GM12878 (cell line): ENCODE measurements around the gene TSFM. TPM values are rescaled to one million over a fixed set of nuclear protein-coding genes. Genes with fewer than 3 reads are reported as not detected.

ENCODE experiments used
- ATAC-seq: fragments of 200-7000 bp; cut with Tn5 transposase; 3 replicates; pipeline ENCODE4 v1.9.1; 2020; ENCODE audit warnings: mild to moderate bottlenecking, moderate library complexity
- BruUV-seq: library from RNA; stranded (reverse); fragments of 400-500 nt; replicated peaks from 2 replicates; lab custom pipeline; 2021; lab: Mats Ljungman, UMichigan
- CTCF ChIA-PET: fragments of 300-600 bp; sonication (Branson Sonifier 250); formaldehyde crosslinking; extraction: SDS; loops from one replicate; lab custom pipeline; 2021; ENCODE audit warnings: inconsistent platforms; lab: Yijun Ruan, JAX
- POLR2A ChIA-PET: fragments of 350-600 bp; formaldehyde crosslinking; extraction: SDS; loops from one replicate; lab custom pipeline; 2021; ENCODE audit warnings: inconsistent platforms; lab: Charles Lee
- RAD21 ChIA-PET: fragments of 300-600 bp; sonication (Branson Sonifier 250); formaldehyde crosslinking; loops from one replicate; lab custom pipeline; 2023; ENCODE audit warnings: antibody characterized with exemption; ENCODE audit not compliant: unreplicated experiment; lab: Charles Lee
- SMC1A ChIA-PET: fragments of 300-600 bp; sonication (Branson Sonifier 250); formaldehyde crosslinking; loops from one replicate; lab custom pipeline; 2023; ENCODE audit not compliant: unreplicated experiment, uncharacterized antibody; lab: Charles Lee
- DNase-seq: peaks from one replicate; pipeline ENCODE4 v3.0.0-alpha.2; 2011; ENCODE audit warnings: low read depth, low spot score
- FAIRE-seq: peaks from 3 replicates; lab custom pipeline; 2011; peaks lifted over from hg19 to GRCh38; lab: Jason Lieb, UNC
- H2AFZ ChIP-seq: 2 replicates; pipeline ENCODE4 v1.6.0; 2011; ENCODE audit warnings: low read depth, low read length, control low read depth; ENCODE audit not compliant: control insufficient read depth
- H3K27ac ChIP-seq: 2 replicates; pipeline ENCODE4 v1.5.1; 2011; ENCODE audit warnings: control low read depth; ENCODE audit not compliant: control insufficient read depth, insufficient read depth
- H3K27me3 ChIP-seq, 2 experiments: replicated peaks in 1 of 2; 2 replicates each; pipeline versions ENCODE4 v1.6.0 to v1.6.1; 2011; ENCODE audit warnings: low read length in 1 of 2; ENCODE audit not compliant: control insufficient read depth in 2 of 2, insufficient read depth in 2 of 2
- H3K36me3 ChIP-seq, 2 experiments: 2 replicates each; pipeline ENCODE4 v1.5.1; 2011; ENCODE audit warnings: low read length in 1 of 2; ENCODE audit not compliant: control insufficient read depth in 2 of 2, insufficient read depth in 2 of 2
- H3K4me1 ChIP-seq: 2 replicates; pipeline ENCODE4 v1.6.1; 2011; ENCODE audit warnings: mild to moderate bottlenecking, low read length, moderate library complexity, mixed read lengths; ENCODE audit not compliant: control insufficient read depth, insufficient read depth
- H3K4me2 ChIP-seq: 2 replicates; pipeline ENCODE4 v1.6.0; 2011; ENCODE audit warnings: control low read depth; ENCODE audit not compliant: control insufficient read depth, insufficient read depth
- H3K4me3 ChIP-seq: fragments of 200-600 bp; sonication (generic); 2 replicates; pipeline ENCODE4 v1.5.1; 2016
- H3K79me2 ChIP-seq: 2 replicates; pipeline ENCODE4 v1.6.0; 2011; ENCODE audit warnings: low read length; ENCODE audit not compliant: control insufficient read depth, insufficient read depth
- H3K9ac ChIP-seq: 2 replicates; pipeline ENCODE4 v1.8.0; 2011; ENCODE audit warnings: low read length, control low read depth, mixed read lengths; ENCODE audit not compliant: control insufficient read depth, insufficient read depth
- H3K9me3 ChIP-seq: replicated peaks from 3 replicates; pipeline ENCODE4 v1.5.1; 2011; ENCODE audit warnings: mild to moderate bottlenecking, low read length; ENCODE audit not compliant: control insufficient read depth, insufficient read depth
- H4K20me1 ChIP-seq: 2 replicates; pipeline ENCODE4 v1.6.0; 2011; ENCODE audit not compliant: control insufficient read depth, insufficient read depth
- CBX5 ChIP-seq: sonication (generic); IDR thresholded peaks from 2 replicates; pipeline ENCODE4 v1.6.1; 2016; ENCODE audit warnings: low read depth, moderate library complexity, mild to moderate bottlenecking, inconsistent platforms
- CREB1 ChIP-seq: IDR thresholded peaks from 2 replicates; pipeline ENCODE4 v1.6.1; 2012; ENCODE audit warnings: low read depth, mild to moderate bottlenecking, inconsistent platforms
- MTA2 ChIP-seq: fragments of 450-650 bp; IDR thresholded peaks from 2 replicates; pipeline ENCODE4 v1.6.1; 2016; ENCODE audit warnings: low read depth, mild to moderate bottlenecking, moderate library complexity
- SMAD5 ChIP-seq: IDR thresholded peaks from 2 replicates; pipeline ENCODE4 v1.6.1; 2016; ENCODE audit warnings: antibody characterized with exemption, low read depth
- SRF ChIP-seq, 2 experiments: IDR thresholded peaks; 2 replicates each; pipeline ENCODE4 v1.6.1; 2011; ENCODE audit warnings: low read depth in 2 of 2, low read length in 2 of 2, mild to moderate bottlenecking in 1 of 2, moderate library complexity in 1 of 2
- TBL1XR1 ChIP-seq: IDR thresholded peaks from 2 replicates; pipeline ENCODE4 v1.6.1; 2012; ENCODE audit warnings: low read depth, low read length, improper control_type of control experiment
- WRNIP1 ChIP-seq: IDR thresholded peaks from 2 replicates; pipeline ENCODE4 v1.6.1; 2011; ENCODE audit warnings: low read depth, low read length, improper control_type of control experiment, borderline replicate concordance
- YBX1 ChIP-seq: fragments of 450-650 bp; IDR thresholded peaks from 2 replicates; pipeline ENCODE4 v1.6.1; 2016; ENCODE audit warnings: antibody characterized with exemption
- WGBS: methylation state at CpG from one replicate; pipeline ENCODE4 v1.1.6; 2016; ENCODE audit warnings: low lambda C conversion rate; ENCODE audit not compliant: insufficient replicate concordance, insufficient coverage; ENCODE audit errors: missing lambda C conversion rate; 5-methylcytosine and 5-hydroxymethylcytosine counted together
- in situ Hi-C: fragments of 300-500 bp; cut with MboI; formaldehyde crosslinking; loops from 9 replicates; pipeline ENCODE4 v1.14.3; 2018; ENCODE audit warnings: mixed read lengths
- intact Hi-C: fragments of 100-400 bp; cut with micrococcal nuclease; formaldehyde crosslinking; loops from one replicate; pipeline ENCODE4 v1.14.2; 2022; ENCODE audit not compliant: unreplicated experiment
- polyA plus RNA-seq, 11 experiments: library from polyadenylated mRNA; depleted of rRNA in 4 of 11; unstranded in 6 of 11; stranded (reverse) in 5 of 11; fragments of >200 nt; fragmentation: Nextera tagmentation in 4 of 11; fragmentation: Illumina TruSeq in 1 of 11; extraction: Ambion mirVana in 4 of 11; extraction: Trizol in 1 of 11; gene quantifications; 1 replicate in 1 of 11; 2 replicates in 10 of 11; pipeline versions ENCODE4 v1.2.1 to v1.2.3, GENCODE V29; 2011 to 2016; ENCODE audit warnings: inconsistent platforms in 2 of 11, missing spikeins in 2 of 11, low read depth in 1 of 11
- total RNA-seq, 4 experiments: library from RNA; depleted of rRNA in 3 of 4; stranded (reverse); fragments of >200 nt in 3 of 4; fragmentation: Illumina TruSeq in 1 of 4; extraction: Trizol in 1 of 4; gene quantifications; 2 replicates each; pipeline versions ENCODE4 v1.2.1 to v1.2.3, GENCODE V29; 2013 to 2021
- TF ChIP-seq, protein P1 (sequence below): IDR thresholded peaks from 2 replicates; pipeline ENCODE4 v1.6.1; 2012; ENCODE audit warnings: low read depth, low read length, improper control_type of control experiment

The TSFM gene
- total and polyA plus RNA-seq, 10 of the 15 experiments (the other 5 are each of a cell fraction or from before 2014, with no cell fraction given): 36.7 to 132 (median 45.6) TPM

DNA sequence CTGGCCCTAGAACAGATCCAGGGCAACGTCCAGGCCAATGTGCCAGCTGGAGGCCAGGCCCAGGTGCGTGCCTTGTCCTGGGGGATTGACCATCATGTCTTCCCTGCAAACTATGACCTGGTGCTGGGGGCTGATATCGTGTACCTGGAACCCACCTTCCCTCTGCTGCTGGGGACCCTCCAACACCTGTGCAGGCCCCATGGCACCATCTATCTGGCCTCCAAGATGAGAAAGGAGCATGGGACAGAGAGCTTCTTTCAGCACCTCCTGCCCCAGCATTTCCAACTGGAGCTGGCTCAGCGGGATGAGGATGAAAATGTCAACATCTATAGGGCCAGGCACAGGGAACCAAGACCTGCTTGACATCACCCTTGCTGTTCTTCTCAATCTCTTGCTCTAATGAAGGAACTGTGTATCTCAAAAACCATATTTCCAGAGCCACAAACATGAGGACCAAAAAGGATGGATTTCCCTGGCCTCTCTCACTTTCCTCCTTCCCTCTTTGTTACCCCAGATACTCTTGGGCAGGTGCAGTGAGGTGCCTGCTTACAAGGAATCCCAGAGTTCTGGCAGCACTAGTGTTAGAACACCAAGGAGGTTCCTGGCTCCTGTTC, 2.2 kb upstream of the TSFM start:
- Histone ChIP-seq H3K36me3 (no peaks in the 10 kb centered on the region), H3K4me3 (no peak overlapping the region), H3K79me2 (peaks cover 15% of the 10 kb centered on the region), H3K27me3 (no peaks in the 10 kb centered on the region), H3K27ac (no peak overlapping the region), H3K4me1 (peaks cover 8% of the 10 kb centered on the region; the same call in 1 of the 2 replicates), H3K9ac (no peak overlapping the region), H3K9me3 (no peaks in the 10 kb centered on the region), H3K4me2 (no peak overlapping the region), H4K20me1 (no peaks in the 10 kb centered on the region), H2AFZ (no peak overlapping the region)
- FAIRE-seq (no peak), DNase-seq (no peak), ATAC-seq (no peak)
- BruUV-seq: no TSS peak
- ChIA-PET POLR2A (no interaction called here), CTCF (interaction anchor here (0.6 to 2.1 kb wide), 7 partner anchors 8 to 188 kb away, joined by 3 to 13 read pairs (median 4); partner anchors contain the start of genes EEF1AKMT3 and METTL1), SMC1A (interaction anchor here (0.8 to 1.8 kb wide), 2 partner anchors 21 to 123 kb away, joined by 3 to 5 read pairs; no protein-coding TSS in a partner anchor), RAD21 (interaction anchor here (1.3 kb wide), 1 partner anchor 13 kb away, joined by 5 read pairs; the partner anchor contains the start of gene CYP27B1)
- WGBS: 49% methylated on average over 4 of the region's 4 CpGs
- TF ChIP-seq MTA2 (no peak), CREB1 (no peak), SMAD5 (no peak), SRF (IDR thresholded peaks at IDR 0.05; ENCODE audit: low read depth in 2 of 2, low read length in 2 of 2) (no peak), WRNIP1 (no peak), CBX5 (no peak), TBL1XR1 (no peak), YBX1 (no peak)
- TF ChIP-seq, protein P1, sequence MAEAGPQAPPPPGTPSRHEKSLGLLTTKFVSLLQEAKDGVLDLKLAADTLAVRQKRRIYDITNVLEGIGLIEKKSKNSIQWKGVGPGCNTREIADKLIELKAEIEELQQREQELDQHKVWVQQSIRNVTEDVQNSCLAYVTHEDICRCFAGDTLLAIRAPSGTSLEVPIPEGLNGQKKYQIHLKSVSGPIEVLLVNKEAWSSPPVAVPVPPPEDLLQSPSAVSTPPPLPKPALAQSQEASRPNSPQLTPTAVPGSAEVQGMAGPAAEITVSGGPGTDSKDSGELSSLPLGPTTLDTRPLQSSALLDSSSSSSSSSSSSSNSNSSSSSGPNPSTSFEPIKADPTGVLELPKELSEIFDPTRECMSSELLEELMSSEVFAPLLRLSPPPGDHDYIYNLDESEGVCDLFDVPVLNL: no peak
- in situ Hi-C loops (no loop called here), intact Hi-C loops (no loop called here)
